Caco-2 (cell line): ENCODE measurements around the gene GNB1. TPM values are rescaled to one million over a fixed set of nuclear protein-coding genes. Genes with fewer than 3 reads are reported as not detected.

Experiments used
- Bru-seq: library from RNA; stranded (reverse); fragments of 400-500 nt; gene quantifications from one replicate; lab custom pipeline; 2021; lab: Mats Ljungman, UMichigan
- BruChase-seq, 2 experiments: library from RNA; stranded (reverse); fragments of 400-500 nt; gene quantifications; one replicate each; lab custom pipeline; 2021; lab: Mats Ljungman, UMichigan
- BruUV-seq: library from RNA; stranded (reverse); fragments of 400-500 nt; replicated peaks from 2 replicates; lab custom pipeline; 2021; lab: Mats Ljungman, UMichigan
- CTCF ChIA-PET: fragments of 300-600 bp; sonication (Branson Sonifier 250); formaldehyde crosslinking; loops from one replicate; lab custom pipeline; 2022; ENCODE audit warnings: antibody characterized with exemption; lab: Charles Lee
- POLR2A ChIA-PET: fragments of 300-600 bp; sonication (Branson Sonifier 250); formaldehyde crosslinking; loops from one replicate; lab custom pipeline; 2022; ENCODE audit warnings: antibody characterized with exemption; lab: Charles Lee
- DNase-seq, 2 experiments: peaks; one replicate each; pipeline versions ENCODE4 v3.0.0 to v3.0.0-alpha.2; 2020 to 2022
- H3K27me3 ChIP-seq: replicated peaks from 2 replicates; pipeline ENCODE4 v1.6.0; 2011; ENCODE audit warnings: low read length; ENCODE audit not compliant: control insufficient read depth, insufficient read depth
- H3K36me3 ChIP-seq: 2 replicates; pipeline ENCODE4 v1.5.1; 2011; ENCODE audit warnings: low read length; ENCODE audit not compliant: control insufficient read depth, insufficient read depth
- H3K4me1 ChIP-seq: fragments of 250-450 bp; sonication (Bioruptor Pico); 2 replicates; pipeline ENCODE4 v1.5.1; 2020; ENCODE audit warnings: mild to moderate bottlenecking
- H3K4me3 ChIP-seq: 2 replicates; pipeline ENCODE4 v1.5.1; 2011; ENCODE audit warnings: low read depth, mild to moderate bottlenecking, control low read depth, low read length
- H3K9me3 ChIP-seq: fragments of 250-450 bp; sonication (Bioruptor Pico); 2 replicates; pipeline ENCODE4 v1.5.1; 2020; ENCODE audit warnings: mild to moderate bottlenecking, moderate library complexity
- H3K27ac Mint-ChIP-seq: one replicate; pipeline ENCODE4 v1.8.0; 2022; ENCODE audit warnings: mixed read lengths; ENCODE audit not compliant: unreplicated experiment
- H3K27me3 Mint-ChIP-seq: one replicate; pipeline ENCODE4 v1.8.0; 2022; ENCODE audit warnings: mixed read lengths; ENCODE audit not compliant: insufficient read depth, unreplicated experiment
- H3K36me3 Mint-ChIP-seq: one replicate; pipeline ENCODE4 v1.8.0; 2022; ENCODE audit warnings: mild to moderate bottlenecking, mixed read lengths; ENCODE audit not compliant: insufficient read depth, unreplicated experiment
- H3K4me1 Mint-ChIP-seq: one replicate; pipeline ENCODE4 v1.8.0; 2022; ENCODE audit warnings: low read depth, mixed read lengths; ENCODE audit not compliant: unreplicated experiment
- H3K4me3 Mint-ChIP-seq: one replicate; pipeline ENCODE4 v1.8.0; 2022; ENCODE audit warnings: mild to moderate bottlenecking, moderate library complexity, mixed read lengths; ENCODE audit not compliant: unreplicated experiment
- H3K9me3 Mint-ChIP-seq: one replicate; pipeline ENCODE4 v1.8.0; 2022; ENCODE audit warnings: mixed read lengths; ENCODE audit not compliant: unreplicated experiment
- intact Hi-C: fragments of 100-400 bp; cut with micrococcal nuclease; formaldehyde crosslinking; loops from one replicate; pipeline ENCODE4 v1.10.0; 2022; ENCODE audit not compliant: unreplicated experiment
- long read RNA-seq: library from polyadenylated mRNA; stranded (forward); transcript quantifications from one replicate; pipeline ENCODE4 v2.0.0, GENCODE V29; 2022
- total RNA-seq: library from RNA; stranded (reverse); gene quantifications from 2 replicates; pipeline ENCODE4 v1.2.3, GENCODE V29; 2022
- TF ChIP-seq, protein P1 (sequence below), 2 experiments: fragments of 200-600 bp in 1 of 2; IDR thresholded peaks; 1 replicate in 1 of 2; 2 replicates in 1 of 2; pipeline versions ENCODE4 v1.5.1 to v1.8.0; 2011 to 2022; ENCODE audit warnings: antibody characterized with exemption in 1 of 2, control low read depth in 1 of 2, inconsistent platforms in 1 of 2, low read depth in 1 of 2, low read length in 1 of 2, mild to moderate bottlenecking in 1 of 2, moderate library complexity in 1 of 2; ENCODE audit not compliant: insufficient read depth in 1 of 2, severe bottlenecking in 1 of 2, unreplicated experiment in 1 of 2

GNB1 gene
- 268 and 301 TPM in 2 replicates for total RNA-seq
- percentile 82 among the genes with signal in this experiment for Bru-seq, nascent RNA
- percentile 85 among the genes with signal in this experiment for BruChase-seq, experiment 1, labeled RNA remaining after a 2-hour chase
- percentile 91 among the genes with signal in this experiment for BruChase-seq, experiment 2, labeled RNA remaining after a 6-hour chase
- long read RNA-seq, transcript GNB1-201 (12 exons, 3,132 nt) = major isoform, 182 of 298 reads
- long read RNA-seq, transcript GNB1-209 (11 exons, 3,145 nt) = minor isoform, 26 of 298 reads
- long read RNA-seq, partial matches to known transcripts = 44 of 298 reads
- long read RNA-seq, other reads (novel, unspliced or antisense) = 45 of 298 reads

DNA sequence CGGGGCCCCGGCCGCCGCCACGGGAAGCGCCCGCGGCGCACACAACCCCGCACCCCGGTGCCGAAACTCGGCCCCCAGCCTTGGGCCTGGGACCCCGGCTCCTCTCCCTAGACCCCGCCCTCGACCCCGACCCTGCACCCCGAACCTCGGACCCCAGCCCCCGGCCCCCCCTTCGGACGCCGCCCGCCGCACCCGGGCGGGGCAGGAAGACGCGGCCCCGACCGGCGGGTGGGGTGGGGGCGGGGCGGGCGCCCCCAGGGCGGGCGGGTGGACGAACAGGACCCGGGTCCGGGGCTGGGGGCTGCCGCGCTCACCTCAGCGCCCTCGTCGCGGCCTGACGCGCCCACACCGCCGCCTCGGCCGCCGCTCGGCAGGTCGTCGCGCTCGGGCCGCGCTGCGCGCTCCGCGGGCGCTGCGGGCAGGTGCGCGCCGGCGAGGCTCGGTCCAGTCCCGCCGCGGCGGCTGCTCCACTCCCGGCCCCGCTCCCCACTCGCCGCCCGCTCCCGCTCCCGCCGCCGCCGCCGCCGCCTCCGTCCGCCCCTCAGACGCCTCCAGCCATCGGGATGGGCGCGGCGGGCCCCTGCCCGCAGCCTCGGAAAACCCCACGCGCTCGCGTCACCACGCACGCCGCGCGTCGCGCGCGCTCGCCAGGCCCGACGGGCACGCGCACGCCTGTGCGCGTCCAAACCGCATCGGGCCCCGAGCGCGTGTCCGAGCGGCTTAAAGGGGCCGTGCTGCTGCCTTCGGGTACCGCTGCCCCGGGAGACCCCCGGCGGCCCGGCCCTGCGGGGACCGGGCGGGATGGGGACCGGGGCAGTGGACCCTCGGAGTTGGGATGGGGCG lies at the start of gene GNB1:
Gene GNB1 (minus strand): TSS at position 582 of the 843 bp plus-strand sequence. CDS start 65,634 bp downstream, outside the sequence.
- peak within 1 kb of the TSS; percentile 91 for H3K4me3 ChIP-seq
- no peaks in the 10 kb centered on the region for H3K9me3 ChIP-seq
- peaks cover 43% of the 10 kb centered on the region for H3K4me1 ChIP-seq
- TF ChIP-seq, protein P1, sequence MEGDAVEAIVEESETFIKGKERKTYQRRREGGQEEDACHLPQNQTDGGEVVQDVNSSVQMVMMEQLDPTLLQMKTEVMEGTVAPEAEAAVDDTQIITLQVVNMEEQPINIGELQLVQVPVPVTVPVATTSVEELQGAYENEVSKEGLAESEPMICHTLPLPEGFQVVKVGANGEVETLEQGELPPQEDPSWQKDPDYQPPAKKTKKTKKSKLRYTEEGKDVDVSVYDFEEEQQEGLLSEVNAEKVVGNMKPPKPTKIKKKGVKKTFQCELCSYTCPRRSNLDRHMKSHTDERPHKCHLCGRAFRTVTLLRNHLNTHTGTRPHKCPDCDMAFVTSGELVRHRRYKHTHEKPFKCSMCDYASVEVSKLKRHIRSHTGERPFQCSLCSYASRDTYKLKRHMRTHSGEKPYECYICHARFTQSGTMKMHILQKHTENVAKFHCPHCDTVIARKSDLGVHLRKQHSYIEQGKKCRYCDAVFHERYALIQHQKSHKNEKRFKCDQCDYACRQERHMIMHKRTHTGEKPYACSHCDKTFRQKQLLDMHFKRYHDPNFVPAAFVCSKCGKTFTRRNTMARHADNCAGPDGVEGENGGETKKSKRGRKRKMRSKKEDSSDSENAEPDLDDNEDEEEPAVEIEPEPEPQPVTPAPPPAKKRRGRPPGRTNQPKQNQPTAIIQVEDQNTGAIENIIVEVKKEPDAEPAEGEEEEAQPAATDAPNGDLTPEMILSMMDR (IDR thresholded peaks at IDR 0.05; ENCODE audit: insufficient read depth in 1 of 2, low read depth in 1 of 2, low read length in 1 of 2, severe bottlenecking in 1 of 2, unreplicated experiment in 1 of 2) = no peak
- no TSS peak for BruUV-seq
- H3K36me3 ChIP-seq = no peaks in the 10 kb centered on the region
- Mint-ChIP-seq H3K27me3 (no peaks in the 10 kb centered on the region), H3K27ac (peak within 1 kb of the TSS; percentile 85), H3K4me3 (peak within 1 kb of the TSS; percentile 96), H3K9me3 (no peaks in the 10 kb centered on the region), H3K4me1 (peaks cover 6% of the 10 kb centered on the region), H3K36me3 (peaks cover 30% of the 10 kb centered on the region)
- ChIA-PET POLR2A (interaction anchor here (0.7 kb wide), 1 partner anchor 11 kb away, joined by 11 read pairs; no protein-coding TSS in a partner anchor), CTCF (interaction anchor here (1.0 kb wide), 1 partner anchor 18 kb away, joined by 4 read pairs; no protein-coding TSS in a partner anchor)
- H3K27me3 ChIP-seq = no peaks in the 10 kb centered on the region
- intact Hi-C loops = loop anchor here (1.0 to 2.0 kb wide), 2 partner anchors 29 to 32 kb away; partner anchors contain the start of gene TMEM52
- DNase-seq = peak; percentile 80 to 89

DNA sequence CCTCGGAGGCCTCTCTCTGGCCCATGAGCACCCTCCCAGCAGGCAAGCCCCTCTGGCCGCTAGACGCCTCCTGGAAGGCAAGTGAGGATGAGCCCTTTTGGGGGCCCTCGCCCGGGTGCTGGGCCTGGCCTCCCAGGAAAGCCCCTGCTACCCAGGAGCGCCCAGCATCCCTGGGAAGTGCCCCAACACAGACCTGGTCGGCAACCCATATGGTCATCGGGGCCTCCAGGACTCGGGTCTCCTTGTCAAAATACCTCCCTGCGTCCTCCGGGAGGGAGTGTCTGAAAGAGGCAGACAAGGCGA lies 49.2 kb upstream of the GNB1 start:
- no peak overlapping the region for H3K4me3 Mint-ChIP-seq
- CTCF ChIA-PET = no interaction called here

More for the DNA sequence above, 49.2 kb upstream of the GNB1 start:
- DNase-seq = no peak
- no peaks in the 10 kb centered on the region for H3K36me3 ChIP-seq
- intact Hi-C loops = no loop called here
- H3K4me1 Mint-ChIP-seq = no peaks in the 10 kb centered on the region
- no peak overlapping the region for H3K27ac Mint-ChIP-seq
- no peaks in the 10 kb centered on the region for H3K36me3 Mint-ChIP-seq
- no TSS peak for BruUV-seq
- no peaks in the 10 kb centered on the region for H3K27me3 ChIP-seq
- H3K4me1 ChIP-seq = no peaks in the 10 kb centered on the region
- POLR2A ChIA-PET = no interaction called here
- no peaks in the 10 kb centered on the region for H3K9me3 Mint-ChIP-seq
- H3K27me3 Mint-ChIP-seq = no peaks in the 10 kb centered on the region
- TF ChIP-seq, protein P1 (IDR thresholded peaks at IDR 0.05; ENCODE audit: insufficient read depth in 1 of 2, low read depth in 1 of 2, low read length in 1 of 2, severe bottlenecking in 1 of 2, unreplicated experiment in 1 of 2) = no peak
- no peaks in the 10 kb centered on the region for H3K9me3 ChIP-seq
- no peak overlapping the region for H3K4me3 ChIP-seq
